Measurements from ENCODE around the gene RPL12. TPM values are rescaled to one million over a fixed set of nuclear protein-coding genes. Genes with fewer than 3 reads are reported as not detected.

Gene RPL12
- total RNA-seq, 2 experiments from 2014 or later, result 2,267 to 2,331 TPM

DNA sequence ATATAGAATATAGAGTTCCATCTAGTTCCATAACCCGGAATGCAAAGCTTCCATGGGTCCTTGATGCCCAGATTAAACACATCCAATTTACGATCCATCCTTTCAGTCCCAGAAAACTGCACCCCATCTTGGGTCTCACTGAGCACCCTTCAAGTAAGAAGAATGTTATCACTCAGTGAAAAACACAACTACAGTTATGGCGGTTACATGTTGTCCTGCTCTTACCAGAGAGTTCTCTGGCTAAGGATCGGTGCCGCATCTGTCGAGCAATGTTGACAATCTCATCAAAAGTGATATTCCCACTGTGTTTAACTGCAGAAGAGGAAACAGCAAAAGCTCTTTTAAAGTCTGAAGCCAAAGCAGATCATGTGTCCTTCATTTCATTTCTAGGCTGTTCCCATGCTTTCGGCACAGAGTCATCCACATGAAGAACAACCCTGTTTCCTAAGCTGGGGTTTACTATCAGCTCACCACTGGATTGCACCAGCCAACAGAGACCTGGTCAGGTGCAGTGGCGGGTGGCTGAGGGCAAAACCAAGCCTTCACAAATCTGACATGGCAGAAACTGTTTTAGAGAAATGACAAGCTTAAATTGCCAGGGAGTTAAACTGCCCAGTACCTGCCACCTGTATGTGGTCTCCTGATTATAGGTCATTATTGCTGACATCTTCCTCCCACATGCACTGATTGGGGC, 2.9 kb downstream of the RPL12 start:
- ChIA-PET CTCF (interaction anchor here (0.6 to 1.2 kb wide), 4 partner anchors 33 to 139 kb away, joined by 3 read pairs; no protein-coding TSS in a partner anchor), POLR2A (interaction anchor here (0.7 to 1.5 kb wide), 4 partner anchors 9 to 131 kb away, joined by 3 read pairs; no protein-coding TSS in a partner anchor)
- DNase-seq, result peak; percentile 33
- Mint-ChIP-seq H3K4me3 (peak overlapping the region; percentile 94), H3K9me3 (peaks cover 21% of the 10 kb centered on the region), H3K27ac (peak overlapping the region; percentile 94), H3K27me3 (no peaks in the 10 kb centered on the region), H3K4me1 (ENCODE audit: low read depth) (peaks cover 37% of the 10 kb centered on the region), H3K36me3 (peaks cover 78% of the 10 kb centered on the region)
- intact Hi-C loops (cut with micrococcal nuclease), result no loop called here

DNA sequence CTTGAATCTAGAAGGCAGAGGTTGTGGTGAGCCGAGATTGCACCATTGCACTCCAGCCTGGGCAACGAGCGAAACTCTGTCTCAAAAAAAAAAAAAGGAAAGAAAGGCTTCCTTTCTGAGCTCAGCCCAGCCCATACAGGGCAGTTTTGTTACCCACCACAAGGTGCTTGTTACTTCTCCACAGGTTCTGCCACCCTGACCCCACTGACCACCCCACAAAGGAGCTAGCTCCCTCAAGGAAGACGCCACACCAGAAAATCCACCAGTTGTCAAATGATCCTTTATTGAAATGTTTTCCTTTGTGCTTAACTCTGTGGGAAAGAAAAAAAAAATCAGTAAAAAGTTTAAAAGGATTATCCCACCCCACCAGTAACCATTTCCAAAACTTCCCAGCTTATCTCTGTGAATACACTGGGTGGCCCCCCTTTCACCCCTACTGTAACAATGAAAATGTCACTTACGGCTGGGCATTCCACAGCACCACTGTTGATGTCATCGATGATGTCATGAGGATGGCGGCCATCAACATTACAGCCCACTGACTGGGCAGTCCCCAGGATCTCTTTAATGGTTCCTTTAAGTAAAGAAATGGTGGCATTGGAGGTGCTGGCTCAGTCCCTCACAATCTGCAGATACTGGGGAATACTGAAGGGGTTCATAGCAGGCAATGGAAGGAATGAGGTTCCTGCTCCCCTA, 3.6 kb downstream of the RPL12 start:
- Mint-ChIP-seq H3K9me3 (peaks cover 21% of the 10 kb centered on the region), H3K27me3 (no peaks in the 10 kb centered on the region), H3K27ac (peak overlapping the region; percentile 94), H3K4me1 (ENCODE audit: low read depth) (peaks cover 35% of the 10 kb centered on the region), H3K4me3 (peak overlapping the region; percentile 94), H3K36me3 (peaks cover 82% of the 10 kb centered on the region)
- intact Hi-C loops (cut with micrococcal nuclease), result no loop called here
- no peak for DNase-seq
- ChIA-PET POLR2A (interaction anchor here (0.7 to 1.5 kb wide), 7 partner anchors 8 to 132 kb away, joined by 3 to 4 read pairs (median 3); partner anchors contain the start of gene ZNF79), CTCF (interaction anchor here (0.7 to 1.2 kb wide), 5 partner anchors 32 to 507 kb away, joined by 3 to 4 read pairs (median 3); no protein-coding TSS in a partner anchor)

DNA sequence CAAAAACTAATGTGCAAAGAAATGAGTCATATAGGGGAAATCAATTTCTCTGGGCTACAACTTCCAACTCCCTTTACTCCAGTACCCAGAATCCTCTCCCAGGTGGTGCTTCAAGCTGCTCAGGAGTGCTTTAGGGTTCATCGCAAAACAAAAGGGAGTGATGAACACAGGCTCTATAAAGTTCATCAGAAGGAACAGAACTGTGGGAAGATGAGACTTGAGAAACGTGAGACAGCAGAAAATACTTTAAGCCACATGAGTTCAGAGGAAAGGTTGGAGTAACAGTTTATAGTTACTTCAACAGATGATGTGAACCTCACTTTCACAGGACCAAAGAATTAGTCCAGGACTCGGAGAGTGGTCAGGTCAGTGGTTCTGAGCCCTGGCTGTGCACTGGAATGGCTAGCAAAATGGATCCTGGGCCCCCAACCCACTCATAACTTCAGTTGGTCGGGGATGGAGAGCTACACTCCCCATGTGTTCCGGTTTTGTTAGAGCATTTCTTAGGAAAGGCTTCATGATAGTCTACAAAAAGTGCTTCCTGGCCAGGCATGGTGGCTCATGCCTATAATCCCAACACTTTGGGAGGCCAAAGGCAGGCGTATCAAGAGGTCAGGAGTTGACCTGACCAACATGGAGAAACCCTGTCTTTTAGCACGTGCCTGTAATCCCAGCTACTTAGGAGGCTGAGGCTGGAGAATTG, 4.3 kb downstream of the RPL12 start:
- H3K4me1 Mint-ChIP-seq (ENCODE audit: low read depth), result peaks cover 32% of the 10 kb centered on the region
- peaks cover 84% of the 10 kb centered on the region for H3K36me3 Mint-ChIP-seq
- H3K27me3 Mint-ChIP-seq, result no peaks in the 10 kb centered on the region
- ChIA-PET POLR2A (interaction anchor here (0.9 to 1.5 kb wide), 4 partner anchors 18 to 59 kb away, joined by 3 to 4 read pairs (median 3); partner anchors contain the start of gene ZNF79), CTCF (interaction anchor here (0.7 to 1.2 kb wide), 2 partner anchors 32 to 506 kb away, joined by 3 to 4 read pairs; no protein-coding TSS in a partner anchor)
- H3K27ac Mint-ChIP-seq, result peak overlapping the region; percentile 79
- H3K9me3 Mint-ChIP-seq, result peaks cover 21% of the 10 kb centered on the region
- intact Hi-C loops (cut with micrococcal nuclease), result no loop called here
- no peak for DNase-seq
- H3K4me3 Mint-ChIP-seq, result no peak overlapping the region

DNA sequence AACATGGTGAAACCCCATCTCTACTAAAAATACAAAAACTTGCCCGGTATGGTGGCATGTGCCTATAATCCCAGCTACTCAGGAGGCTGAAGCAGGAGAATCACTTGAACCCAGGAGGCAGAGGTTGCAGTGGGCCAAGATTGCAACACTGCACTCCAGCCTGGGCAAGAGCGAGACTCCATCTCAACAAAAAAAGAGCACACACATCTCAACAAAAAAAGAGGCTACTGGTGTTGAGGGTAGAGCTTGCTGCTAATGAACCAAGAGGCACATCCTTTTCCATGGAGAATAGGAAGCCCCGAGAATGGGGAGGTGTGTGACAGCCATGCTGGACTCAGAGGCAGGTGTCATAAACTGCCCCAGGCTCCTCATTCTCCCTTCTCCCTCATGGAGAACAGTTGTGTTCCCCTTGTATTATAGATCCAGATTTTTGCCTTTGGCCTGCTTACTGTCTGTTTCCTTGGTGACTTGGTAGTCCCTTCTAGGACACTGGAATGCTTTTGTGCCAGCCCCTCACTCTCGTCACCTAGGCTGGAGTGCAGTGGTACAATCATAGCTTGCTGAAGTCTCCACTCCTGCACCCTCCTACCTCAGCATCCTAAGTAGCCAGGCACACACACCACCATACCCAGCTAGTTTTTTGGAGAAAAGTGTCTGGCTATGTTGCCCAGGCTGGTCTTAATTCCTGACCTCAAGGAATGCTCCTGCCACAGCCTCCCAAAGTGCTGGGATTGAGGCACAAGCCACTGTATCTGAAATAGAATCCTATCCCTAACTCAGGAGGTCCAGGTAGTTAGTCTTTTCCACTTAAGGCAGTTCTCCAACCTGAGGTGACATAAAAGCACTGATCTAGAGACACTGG, 5.1 kb downstream of the RPL12 start:
- Mint-ChIP-seq H3K27me3 (no peaks in the 10 kb centered on the region), H3K36me3 (peaks cover 84% of the 10 kb centered on the region), H3K27ac (peak overlapping the region; percentile 79), H3K9me3 (peaks cover 21% of the 10 kb centered on the region), H3K4me3 (no peak overlapping the region), H3K4me1 (ENCODE audit: low read depth) (peaks cover 32% of the 10 kb centered on the region)
- ChIA-PET POLR2A (no interaction called here), CTCF (interaction anchor here (1.2 kb wide), 1 partner anchor 505 kb away, joined by 3 read pairs; no protein-coding TSS in a partner anchor)
- intact Hi-C loops (cut with micrococcal nuclease), result no loop called here
- DNase-seq, result no peak

DNA sequence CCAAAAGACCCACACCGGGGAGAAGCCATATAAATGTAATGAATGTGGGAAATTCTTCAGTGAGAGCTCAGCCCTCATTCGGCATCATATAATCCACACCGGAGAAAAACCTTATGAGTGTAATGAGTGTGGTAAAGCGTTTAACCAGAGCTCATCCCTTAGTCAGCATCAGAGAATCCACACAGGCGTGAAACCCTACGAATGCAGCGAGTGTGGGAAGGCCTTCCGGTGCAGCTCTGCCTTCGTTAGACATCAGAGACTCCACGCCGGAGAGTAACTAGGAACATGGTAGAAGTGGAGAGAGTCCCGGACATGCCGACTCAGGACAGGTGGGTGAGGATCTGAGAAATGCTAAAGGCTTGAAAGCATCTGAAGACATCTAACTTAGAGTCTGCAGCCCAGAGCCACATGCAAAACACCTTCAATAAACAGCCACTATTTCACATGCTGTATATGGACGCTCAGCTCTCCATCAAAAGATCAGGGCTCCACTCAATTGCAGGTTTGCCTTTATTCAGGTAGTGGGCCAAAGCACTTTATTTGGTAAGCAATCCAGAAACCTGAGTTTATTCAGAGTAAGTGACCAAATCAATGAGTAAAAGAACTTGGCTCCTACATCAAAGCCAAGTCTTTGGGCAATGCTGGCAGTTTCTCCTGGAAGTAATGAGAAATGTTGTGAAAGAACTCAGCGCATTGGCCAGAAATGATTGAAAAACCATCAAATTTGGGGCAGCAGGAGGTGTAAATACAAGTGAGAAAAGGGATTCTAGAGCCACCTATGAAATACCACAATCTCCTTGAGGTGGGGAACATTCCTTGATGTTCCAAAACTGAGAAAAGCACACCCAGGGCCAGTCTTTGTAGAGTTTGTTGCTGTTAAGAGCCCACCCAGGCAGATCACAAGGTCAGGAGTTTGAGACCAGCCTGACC, 6.0 kb downstream of the RPL12 start:
- Mint-ChIP-seq H3K4me1 (ENCODE audit: low read depth) (peaks cover 32% of the 10 kb centered on the region), H3K27ac (peak overlapping the region; percentile 14), H3K36me3 (peaks cover 85% of the 10 kb centered on the region), H3K4me3 (no peak overlapping the region), H3K9me3 (peaks cover 21% of the 10 kb centered on the region), H3K27me3 (no peaks in the 10 kb centered on the region)
- DNase-seq, result no peak
- POLR2A ChIA-PET, result interaction anchor here (1.1 to 1.3 kb wide), 3 partner anchors 9 to 57 kb away, joined by 3 to 5 read pairs (median 3); no protein-coding TSS in a partner anchor
- intact Hi-C loops (cut with micrococcal nuclease), result no loop called here
- CTCF ChIA-PET, result interaction anchor here (1.3 kb wide), 1 partner anchor 10 kb away, joined by 4 read pairs; no protein-coding TSS in a partner anchor

DNA sequence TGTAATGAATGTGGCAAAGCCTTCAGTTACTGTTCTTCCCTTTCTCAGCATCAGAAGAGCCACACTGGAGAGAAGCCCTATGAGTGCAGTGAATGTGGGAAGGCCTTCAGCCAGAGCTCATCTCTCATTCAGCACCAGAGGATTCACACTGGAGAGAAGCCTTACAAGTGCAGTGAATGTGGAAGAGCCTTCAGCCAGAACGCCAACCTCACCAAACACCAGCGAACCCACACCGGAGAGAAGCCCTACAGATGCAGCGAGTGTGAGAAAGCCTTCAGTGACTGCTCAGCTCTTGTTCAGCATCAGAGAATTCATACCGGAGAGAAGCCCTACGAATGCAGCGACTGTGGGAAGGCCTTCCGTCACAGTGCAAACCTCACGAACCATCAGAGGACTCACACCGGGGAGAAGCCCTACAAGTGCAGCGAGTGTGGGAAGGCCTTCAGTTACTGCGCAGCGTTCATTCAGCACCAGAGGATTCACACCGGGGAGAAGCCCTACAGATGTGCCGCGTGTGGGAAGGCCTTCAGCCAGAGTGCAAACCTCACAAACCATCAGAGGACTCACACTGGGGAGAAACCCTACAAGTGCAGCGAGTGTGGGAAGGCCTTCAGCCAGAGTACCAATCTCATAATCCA, 6.8 kb downstream of the RPL12 start:
- peaks cover 80% of the 10 kb centered on the region for H3K36me3 Mint-ChIP-seq
- intact Hi-C loops (cut with micrococcal nuclease), result no loop called here
- no peak overlapping the region for H3K4me3 Mint-ChIP-seq
- peaks cover 27% of the 10 kb centered on the region for H3K4me1 Mint-ChIP-seq (ENCODE audit: low read depth)
- no peaks in the 10 kb centered on the region for H3K27me3 Mint-ChIP-seq
- peak overlapping the region; percentile 50 for H3K27ac Mint-ChIP-seq
- ChIA-PET POLR2A (interaction anchor here (0.8 to 1.3 kb wide), 5 partner anchors 9 to 56 kb away, joined by 3 to 5 read pairs (median 3); partner anchors contain the start of gene ZNF79), CTCF (interaction anchor here (0.7 to 1.3 kb wide), 2 partner anchors 11 to 437 kb away, joined by 3 to 4 read pairs; no protein-coding TSS in a partner anchor)
- DNase-seq, result no peak
- H3K9me3 Mint-ChIP-seq, result peaks cover 21% of the 10 kb centered on the region

DNA sequence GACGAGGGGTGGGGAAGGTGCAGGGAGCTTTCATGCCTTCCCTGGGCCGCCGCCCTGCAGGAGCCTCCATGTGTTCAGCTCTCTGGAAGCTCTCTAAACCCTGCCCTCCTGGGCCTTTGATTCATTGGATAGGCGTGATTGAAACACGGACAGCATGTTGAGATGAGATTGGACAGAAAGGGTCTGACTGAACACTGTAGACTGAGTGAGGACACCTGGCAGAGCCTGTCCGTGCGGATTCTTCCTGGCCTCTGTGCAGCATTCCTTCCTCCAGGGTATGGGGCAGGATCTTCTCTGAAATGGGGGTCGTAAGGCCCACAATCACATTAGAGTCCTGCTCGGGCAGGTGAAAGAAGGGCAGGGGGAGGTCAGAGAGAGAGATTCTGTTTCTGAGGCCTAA, 12.8 kb downstream of the RPL12 start:
- no peak overlapping the region for H3K27ac Mint-ChIP-seq
- peaks cover 15% of the 10 kb centered on the region for H3K4me1 Mint-ChIP-seq (ENCODE audit: low read depth)
- no peak overlapping the region for H3K4me3 Mint-ChIP-seq

DNA sequence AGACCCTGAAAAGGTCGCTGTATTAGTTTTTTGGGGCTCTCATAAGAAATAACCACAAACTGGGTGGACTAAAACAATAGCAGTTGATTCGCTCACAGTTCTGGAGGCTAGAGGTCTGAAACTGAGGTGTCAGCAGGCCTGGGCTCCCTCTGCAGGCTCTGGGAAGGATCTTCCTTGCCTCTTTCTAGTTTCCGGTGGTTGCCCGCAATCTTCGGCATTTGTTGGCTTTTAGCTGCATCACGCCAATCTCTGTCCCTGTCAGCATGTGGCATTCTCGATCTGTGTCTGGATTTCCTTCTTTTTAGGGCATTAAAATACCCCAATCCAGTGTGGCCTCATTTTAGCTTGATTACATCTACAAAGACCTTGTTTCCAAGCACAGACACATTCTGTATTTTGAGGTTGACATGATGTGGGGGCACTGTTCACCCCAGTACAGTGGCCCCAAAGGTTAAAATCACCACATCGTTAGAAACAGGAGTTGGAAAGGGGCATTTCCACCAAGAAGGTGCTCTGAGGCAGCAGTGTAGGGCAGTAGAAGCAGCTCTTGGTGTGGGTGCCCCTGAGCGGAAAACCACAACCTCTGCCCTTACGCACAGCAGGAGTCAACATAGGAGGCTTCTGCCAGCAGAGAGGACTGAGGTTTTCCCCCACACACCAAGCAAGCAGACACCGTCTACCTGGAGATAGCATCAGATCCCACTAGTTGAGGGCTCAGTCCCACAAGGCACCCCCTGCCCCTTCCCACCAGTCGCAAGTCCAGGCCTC, 13.5 kb downstream of the RPL12 start:
- H3K4me3 Mint-ChIP-seq, result no peak overlapping the region
- peaks cover 15% of the 10 kb centered on the region for H3K4me1 Mint-ChIP-seq (ENCODE audit: low read depth)
- ChIA-PET POLR2A (interaction anchor here (5.1 kb wide), 1 partner anchor 13 kb away, joined by 20 read pairs; the partner anchor contains the start of genes LRSAM1 and RPL12), CTCF (interaction anchor here (1.0 to 1.2 kb wide), 2 partner anchors 126 to 223 kb away, joined by 3 to 4 read pairs; no protein-coding TSS in a partner anchor)
- intact Hi-C loops (cut with micrococcal nuclease), result no loop called here
- peak; percentile 51 for DNase-seq
- H3K27me3 Mint-ChIP-seq, result no peaks in the 10 kb centered on the region
- H3K36me3 Mint-ChIP-seq, result peaks cover 64% of the 10 kb centered on the region
- H3K27ac Mint-ChIP-seq, result peak overlapping the region; percentile 77
- no peaks in the 10 kb centered on the region for H3K9me3 Mint-ChIP-seq

More for the DNA sequence above, 12.8 kb downstream of the RPL12 start:
- DNase-seq, result no peak
- H3K36me3 Mint-ChIP-seq, result peaks cover 64% of the 10 kb centered on the region
- H3K9me3 Mint-ChIP-seq, result no peaks in the 10 kb centered on the region
- CTCF ChIA-PET, result interaction anchor here (1.0 kb wide), 1 partner anchor 127 kb away, joined by 3 read pairs; no protein-coding TSS in a partner anchor
- POLR2A ChIA-PET, result interaction anchor here (5.1 kb wide), 1 partner anchor 13 kb away, joined by 20 read pairs; the partner anchor contains the start of genes LRSAM1 and RPL12
- H3K27me3 Mint-ChIP-seq, result no peaks in the 10 kb centered on the region
- intact Hi-C loops (cut with micrococcal nuclease), result no loop called here

DNA sequence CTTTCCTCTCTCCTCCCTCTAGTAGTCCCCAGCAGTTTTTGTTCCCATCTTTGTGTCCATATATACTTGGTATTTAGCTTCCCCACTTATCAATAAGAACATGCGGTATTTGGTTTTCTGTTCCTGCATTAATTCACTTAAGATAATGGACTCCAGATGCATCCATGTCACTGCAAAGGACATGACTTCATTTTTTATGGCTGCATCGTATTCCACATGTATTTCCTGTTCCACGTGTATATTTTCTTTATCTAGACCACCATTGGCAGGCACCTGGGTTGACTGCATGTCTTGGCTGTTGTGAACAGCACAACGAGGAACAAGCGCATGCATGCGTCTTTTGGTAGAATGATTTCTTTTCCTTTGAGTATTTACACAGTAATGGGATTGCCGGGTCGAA, 20.8 kb downstream of the RPL12 start:
- Mint-ChIP-seq H3K27me3 (no peaks in the 10 kb centered on the region), H3K4me3 (no peak overlapping the region), H3K27ac (no peak overlapping the region), H3K9me3 (no peaks in the 10 kb centered on the region), H3K36me3 (peaks cover 64% of the 10 kb centered on the region), H3K4me1 (ENCODE audit: low read depth) (peaks cover 41% of the 10 kb centered on the region)
- no peak for DNase-seq
- CTCF ChIA-PET, result no interaction called here
- POLR2A ChIA-PET, result no interaction called here
- intact Hi-C loops (cut with micrococcal nuclease), result no loop called here

Data from activated CD4-positive, alpha-beta memory T cell treated with anti-CD3 and anti-CD28 coated beads for 36 hours (primary cell).